ENCODE results near the gene TMED4.
"Not testable (repeated sequence)": the region's sequence is repeated elsewhere in the genome, so short reads cannot be mapped to it uniquely, and the experiment has no call there.

Gene TMED4

DNA sequence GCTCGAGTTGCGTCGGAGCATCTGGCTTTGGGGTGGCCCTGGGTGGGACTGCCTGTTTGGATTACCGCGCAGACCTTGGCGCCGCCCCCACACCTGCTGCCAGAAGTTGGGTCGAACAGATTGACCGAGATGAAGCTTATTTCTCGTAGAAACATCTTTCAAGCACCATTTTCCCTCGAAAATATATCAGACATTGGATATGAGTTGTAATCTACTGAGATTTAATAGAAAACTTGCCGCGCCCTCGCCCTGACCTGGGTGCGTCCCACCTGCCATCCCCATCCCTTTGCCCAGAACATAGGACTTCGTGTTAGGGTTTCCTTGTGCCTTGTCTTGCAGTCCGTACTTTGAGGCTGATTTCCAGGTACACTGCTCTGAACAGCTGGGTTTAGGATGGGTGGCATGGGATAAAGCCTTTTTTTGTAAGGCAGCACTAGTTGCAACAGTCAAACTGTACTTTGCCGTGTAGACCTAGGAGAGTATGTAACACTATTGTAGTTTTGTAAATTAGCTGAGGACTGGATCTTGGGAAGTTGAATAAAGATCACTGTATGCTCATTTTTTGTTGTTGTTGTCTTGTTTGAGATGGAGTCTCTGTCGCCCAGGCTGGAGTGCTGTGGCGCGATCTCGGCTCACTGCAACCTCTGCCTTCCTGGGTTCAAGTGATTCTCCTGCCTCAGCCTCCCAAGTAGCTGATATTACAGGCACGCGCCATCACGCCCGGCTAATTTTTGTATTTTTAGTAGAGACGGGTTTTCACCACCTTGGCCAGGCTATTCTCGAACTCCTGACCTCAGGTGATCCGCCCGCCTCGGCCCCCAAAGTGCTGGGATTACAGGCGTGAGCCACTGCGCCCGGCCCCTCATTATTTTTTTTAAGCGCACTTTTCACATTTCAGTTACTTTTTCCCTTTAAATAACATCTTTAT lies 25.4 kb upstream of the TMED4 start:
- DNase-seq (ENCODE audit: low read depth), result no peak

DNA sequence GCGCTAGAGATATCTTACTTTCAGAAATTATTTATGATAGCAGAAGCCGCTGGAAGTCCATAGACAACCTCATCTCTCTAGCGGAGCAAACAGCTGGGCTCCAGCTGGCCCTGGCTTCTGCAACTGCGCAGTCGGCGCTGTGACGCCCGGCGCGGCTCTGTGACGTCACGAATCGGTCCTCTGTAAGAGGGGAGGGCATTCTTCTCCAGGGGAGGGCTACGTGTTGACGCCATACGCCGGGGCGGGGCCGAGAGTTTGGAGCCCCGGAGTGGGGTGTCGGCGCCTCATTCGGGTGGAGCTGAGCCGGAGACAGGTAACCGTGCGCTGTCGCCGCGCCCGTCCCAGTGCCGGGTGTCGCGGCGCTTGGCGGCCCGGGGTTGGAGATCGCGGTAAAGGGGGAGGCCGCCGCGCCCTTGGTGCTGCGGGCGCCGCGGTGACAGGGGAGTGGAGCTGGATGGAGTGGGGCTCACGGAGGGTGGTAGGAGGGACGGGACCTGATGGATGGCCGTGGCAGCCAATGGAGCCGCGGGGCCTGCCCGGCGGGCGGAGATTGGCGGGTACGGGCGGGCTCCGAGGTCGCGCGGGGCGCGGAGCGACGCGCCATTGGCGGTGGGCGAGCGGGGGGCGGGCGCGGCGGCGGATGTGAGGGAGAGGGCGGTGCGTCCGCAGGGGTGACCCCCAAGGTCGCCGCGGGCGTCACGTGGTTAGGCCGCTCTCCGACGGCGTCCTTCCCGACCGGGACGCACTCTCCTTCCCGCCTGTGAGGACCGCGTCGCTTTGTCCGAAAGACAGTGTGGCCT lies 24.5 kb upstream of the TMED4 start, which contains the start of gene OGDH:
Gene OGDH (plus strand): TSS at position 287 of the 800 bp plus-strand sequence. CDS start 17,717 bp downstream, outside the sequence.
- peak; percentile 98 for DNase-seq (ENCODE audit: low read depth)

DNA sequence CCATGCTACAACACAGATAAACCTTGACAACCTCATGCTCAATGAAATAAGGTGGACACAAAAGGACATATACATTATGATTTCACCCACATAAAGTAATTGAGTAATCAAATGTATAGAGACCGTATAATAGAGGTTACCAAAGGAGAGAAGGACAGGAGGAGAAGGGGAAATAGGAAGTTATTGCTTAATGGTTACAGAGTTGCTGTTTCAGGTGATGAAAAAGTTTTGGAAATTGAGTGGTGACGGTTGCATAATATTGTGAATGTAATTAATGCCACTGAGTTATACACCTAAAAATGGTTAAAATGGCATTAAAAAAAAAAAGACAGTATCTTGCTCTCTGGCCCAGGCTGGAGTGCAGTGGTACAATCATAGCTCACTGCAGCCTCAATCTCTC lies 22.9 kb upstream of the TMED4 start:
- no peak for DNase-seq (ENCODE audit: low read depth)

GRCh38 chr7:44603193-44603592 lies 21.2 kb upstream of the TMED4 start:
- no peak for DNase-seq (ENCODE audit: low read depth)

DNA sequence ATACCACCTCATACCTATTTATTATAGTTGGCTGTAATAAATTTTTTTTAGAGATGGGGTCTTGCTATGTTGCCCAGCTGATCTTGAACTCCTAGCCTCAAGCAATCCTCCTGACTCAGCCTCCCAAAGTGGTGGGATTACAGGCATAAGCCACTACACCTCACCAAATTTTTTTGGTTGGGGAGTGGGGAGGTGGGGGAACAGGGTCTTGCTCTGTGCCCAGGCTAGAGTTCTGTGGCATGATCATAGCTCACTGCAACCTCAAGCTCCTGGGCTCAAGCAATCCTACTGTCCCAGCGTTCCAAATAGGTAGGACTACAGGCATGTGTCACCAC lies 20.5 kb upstream of the TMED4 start:
- DNase-seq (ENCODE audit: low read depth), result no peak

DNA sequence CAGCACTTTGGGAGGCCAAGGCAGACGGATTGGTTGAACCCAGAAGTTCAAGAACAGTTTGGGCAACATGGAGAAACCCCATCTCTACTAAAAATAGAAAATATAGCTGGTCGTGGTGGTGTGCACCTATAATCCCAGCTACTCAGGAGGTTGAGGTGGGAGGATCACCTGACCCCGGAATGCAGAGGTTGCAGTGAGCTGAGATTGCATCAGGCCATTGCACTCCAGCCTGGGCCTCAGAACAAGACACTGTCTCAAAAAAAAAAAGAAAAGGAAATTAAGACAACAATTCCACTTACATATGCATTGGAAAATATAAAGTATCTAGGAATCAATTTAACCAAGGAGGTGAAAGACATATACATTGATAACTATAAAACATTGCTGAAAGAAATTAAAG lies 17.2 kb upstream of the TMED4 start:
- DNase-seq (ENCODE audit: low read depth), result no peak

- DNase-seq (ENCODE audit: low read depth), result not testable (repeated sequence)
Measured at GRCh38 chr7:44597181-44597580, 15.2 kb upstream of the TMED4 start.

DNA sequence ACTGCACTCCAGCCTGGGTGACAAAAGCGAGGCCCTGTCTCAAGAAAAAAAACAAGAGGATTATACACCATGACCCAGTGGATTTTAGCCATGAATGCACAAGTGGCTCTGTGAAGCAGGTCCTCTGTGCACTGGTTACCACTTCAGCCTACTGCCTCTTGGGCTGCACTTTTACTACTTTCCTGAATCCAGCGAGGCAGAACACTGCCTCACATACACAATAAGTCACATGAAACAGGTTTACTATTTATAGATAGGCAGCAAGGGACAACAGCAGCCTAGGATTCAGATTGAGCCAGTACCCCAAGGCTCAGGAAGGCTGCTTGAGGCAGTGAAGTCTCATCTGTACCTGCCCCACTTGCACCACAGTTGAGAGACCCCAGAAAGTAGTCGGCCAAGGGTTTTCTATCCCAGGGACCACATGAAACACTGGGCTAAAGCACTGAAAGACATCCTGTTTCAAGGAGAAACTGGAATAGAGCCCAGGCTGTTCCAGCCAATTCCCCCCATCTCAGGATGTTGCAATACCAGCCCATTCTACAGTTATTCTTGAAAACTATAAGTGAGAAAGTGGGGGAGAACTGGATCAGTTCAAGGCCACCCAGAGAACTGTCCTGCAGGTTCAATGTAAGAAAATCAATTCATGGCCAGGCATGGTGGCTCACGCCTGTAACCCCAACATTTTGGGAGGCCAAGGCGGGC lies 14.1 kb upstream of the TMED4 start:
- DNase-seq (ENCODE audit: low read depth), result no peak

GRCh38 chr7:44590910-44591309 lies 8.9 kb upstream of the TMED4 start:
- no peak for DNase-seq (ENCODE audit: low read depth)

- DNase-seq (ENCODE audit: low read depth), result peak; percentile 57
Measured at GRCh38 chr7:44587843-44588711, 6.0 kb upstream of the TMED4 start.

GRCh38 chr7:44583146-44583865 lies 1.3 kb upstream of the TMED4 start:
- no peak for DNase-seq (ENCODE audit: low read depth)

- DNase-seq (ENCODE audit: low read depth), result peak; percentile 32
Measured at GRCh38 chr7:44580945-44581878, 819 bp downstream of the TMED4 start.

- no peak for DNase-seq (ENCODE audit: low read depth)
Measured at GRCh38 chr7:44576228-44576627, 5.8 kb downstream of the TMED4 start.

- DNase-seq (ENCODE audit: low read depth), result no peak
Measured at GRCh38 chr7:44575054-44575453, 7.0 kb downstream of the TMED4 start.

DNA sequence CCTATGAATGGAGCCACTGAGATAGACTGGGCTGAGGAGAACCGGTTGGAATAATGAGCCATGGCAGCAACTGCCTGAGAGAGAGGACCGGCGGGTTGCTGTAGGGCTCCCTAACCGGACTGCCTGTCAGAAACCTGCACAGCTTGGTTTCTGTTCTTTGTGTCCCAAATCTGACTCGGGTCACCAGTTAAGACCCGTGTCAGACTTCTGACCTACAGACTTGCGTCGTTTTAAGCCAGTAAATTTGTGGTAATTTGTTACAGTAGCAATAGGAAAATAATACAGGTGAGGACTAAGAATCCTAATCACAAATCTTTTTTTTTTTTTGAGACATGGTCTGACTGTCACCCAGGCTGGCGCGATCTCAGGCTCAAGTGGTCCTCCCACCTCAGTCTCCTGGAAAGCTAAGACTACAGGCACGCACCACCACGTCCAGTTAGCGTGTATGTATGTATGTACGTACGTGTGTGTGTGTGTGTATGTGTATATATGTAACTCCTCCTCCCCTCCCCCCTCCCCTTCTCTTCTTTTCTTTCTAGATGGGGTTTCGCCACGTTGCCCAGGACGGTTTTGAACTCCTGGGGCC lies 7.7 kb downstream of the TMED4 start:
- no peak for DNase-seq (ENCODE audit: low read depth)

DNA sequence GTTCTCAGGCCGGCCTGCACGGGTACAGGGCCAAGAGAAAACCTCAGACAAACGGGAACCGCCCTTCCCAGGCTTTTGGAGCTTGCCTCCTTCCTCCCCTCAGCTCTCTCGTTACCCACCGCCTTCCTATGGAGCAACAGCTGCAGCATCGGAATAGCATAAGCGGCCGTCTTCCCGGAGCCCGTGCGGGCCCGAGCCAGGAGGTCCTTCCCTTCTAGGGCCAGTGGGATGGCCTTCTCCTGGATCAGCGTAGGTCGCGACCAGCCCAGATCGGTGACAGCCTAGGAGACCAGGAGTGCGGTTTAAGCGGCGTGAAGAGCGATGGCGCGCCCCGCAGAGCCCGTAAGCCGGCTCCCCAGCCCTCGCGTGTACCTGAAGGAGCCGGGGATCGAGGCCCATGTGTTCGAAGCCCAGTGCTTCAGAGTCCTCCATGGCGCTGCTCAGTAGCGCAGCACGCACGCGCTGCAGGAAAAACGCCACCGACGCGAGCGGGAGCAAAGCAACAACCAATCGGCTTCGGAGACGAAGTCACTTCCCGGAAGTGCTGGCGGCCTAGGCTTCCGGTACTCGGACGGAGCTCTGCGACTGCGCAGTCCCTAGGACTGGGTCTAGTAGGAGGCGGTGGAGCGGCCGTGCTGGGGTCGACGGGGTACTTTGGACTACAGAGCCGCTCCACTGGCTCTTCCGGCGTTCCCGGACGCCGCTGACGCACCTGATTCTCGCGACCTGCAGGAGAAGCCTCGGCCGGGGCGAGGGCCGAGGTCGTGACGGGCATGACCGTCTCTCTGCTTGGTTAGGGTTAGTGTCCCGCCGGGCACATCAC lies 8.4 kb downstream of the TMED4 start, which contains the start of gene DDX56:
Gene DDX56 (minus strand): TSS at position 445 of the 823 bp plus-strand sequence. CDS start 13 bp downstream, at position 432.
- DNase-seq (ENCODE audit: low read depth), result peak; percentile 92

DNA sequence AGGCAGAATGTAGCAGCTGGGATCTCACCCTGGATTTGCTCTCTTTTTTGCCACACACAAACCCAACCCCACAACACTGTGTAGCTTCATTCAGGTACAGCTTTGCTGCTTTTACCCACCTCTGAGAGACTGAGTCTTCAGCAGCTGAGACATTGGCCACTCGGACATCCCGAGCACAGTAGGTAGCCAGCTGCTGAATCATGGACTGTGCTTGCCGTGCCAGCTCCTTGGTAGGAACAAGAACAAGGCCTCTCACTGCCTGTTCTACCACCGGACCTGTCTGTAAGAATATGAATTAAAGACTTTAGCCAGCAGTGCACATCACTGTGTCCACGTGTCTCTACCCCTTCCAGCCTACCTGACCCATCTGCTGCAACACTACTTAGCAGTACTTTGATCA lies 9.3 kb downstream of the TMED4 start:
- no peak for DNase-seq (ENCODE audit: low read depth)

DNA sequence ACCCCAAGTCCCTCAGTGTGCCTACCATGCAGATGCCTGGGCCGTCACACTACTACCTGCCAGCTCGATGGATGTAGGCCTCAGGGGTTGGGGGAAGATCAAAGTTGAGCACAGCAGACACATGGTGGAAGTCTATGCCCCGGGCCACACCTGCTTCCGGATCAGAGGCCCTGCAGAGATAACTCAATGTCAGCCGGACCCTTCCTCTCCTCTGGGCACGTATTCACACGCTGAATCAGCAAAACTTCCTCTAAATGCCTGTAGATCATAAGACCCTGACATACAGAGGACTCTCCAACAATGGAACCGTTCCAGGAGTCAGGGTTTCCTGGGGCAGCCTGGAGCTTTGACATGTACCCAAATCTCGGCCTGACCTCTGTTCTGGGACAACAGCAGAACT lies 12.1 kb downstream of the TMED4 start:
- no peak for DNase-seq (ENCODE audit: low read depth)

All from activated T-cell treated with anti-CD3 and anti-CD28 coated beads for 24 hours (primary cell).